ENCODE data around the gene SNRPA1. TPM values are rescaled to one million over a fixed set of nuclear protein-coding genes. Genes with fewer than 3 reads are reported as not detected.

Gene SNRPA1
- total RNA-seq, 4 donors from 2014 or later, result 19.6 to 59.1 (median 26.2) TPM

- peak overlapping the region; percentile 90 to 98 (median 94) for H3K27ac ChIP-seq
- peaks cover 4 to 69% of the 10 kb centered on the region in 2 donors for H3K36me3 ChIP-seq
- peak in 1 of 2 donors; percentile 3 for ATAC-seq
- intact Hi-C loops (cut with DNase I; ENCODE audit: low total_unique reads), result loop anchor here (1.0 to 5.0 kb wide), 4 partner anchors 17 to 676 kb away; partner anchors contain the start of genes ASB7, LINS1, SNRPA1 and TM2D3
- H3K27me3 ChIP-seq, result no peaks in the 10 kb centered on the region
- in situ Hi-C loops (cut with MboI; ENCODE audit: low sequenced_read_pairs in 4 of 4), result no loop called here
- peaks cover 26 to 40% of the 10 kb centered on the region in 2 donors for H3K4me1 ChIP-seq
- peak overlapping the region; percentile 77 to 88 (median 83) for H3K4me3 ChIP-seq
- DNase-seq, result peak in 1 of 2 donors; percentile 37
- no peaks in the 10 kb centered on the region for H3K9me3 ChIP-seq
- TF ChIP-seq POLR2A (IDR thresholded peaks at IDR 0.05), result no peak
- TF ChIP-seq, protein P1, sequence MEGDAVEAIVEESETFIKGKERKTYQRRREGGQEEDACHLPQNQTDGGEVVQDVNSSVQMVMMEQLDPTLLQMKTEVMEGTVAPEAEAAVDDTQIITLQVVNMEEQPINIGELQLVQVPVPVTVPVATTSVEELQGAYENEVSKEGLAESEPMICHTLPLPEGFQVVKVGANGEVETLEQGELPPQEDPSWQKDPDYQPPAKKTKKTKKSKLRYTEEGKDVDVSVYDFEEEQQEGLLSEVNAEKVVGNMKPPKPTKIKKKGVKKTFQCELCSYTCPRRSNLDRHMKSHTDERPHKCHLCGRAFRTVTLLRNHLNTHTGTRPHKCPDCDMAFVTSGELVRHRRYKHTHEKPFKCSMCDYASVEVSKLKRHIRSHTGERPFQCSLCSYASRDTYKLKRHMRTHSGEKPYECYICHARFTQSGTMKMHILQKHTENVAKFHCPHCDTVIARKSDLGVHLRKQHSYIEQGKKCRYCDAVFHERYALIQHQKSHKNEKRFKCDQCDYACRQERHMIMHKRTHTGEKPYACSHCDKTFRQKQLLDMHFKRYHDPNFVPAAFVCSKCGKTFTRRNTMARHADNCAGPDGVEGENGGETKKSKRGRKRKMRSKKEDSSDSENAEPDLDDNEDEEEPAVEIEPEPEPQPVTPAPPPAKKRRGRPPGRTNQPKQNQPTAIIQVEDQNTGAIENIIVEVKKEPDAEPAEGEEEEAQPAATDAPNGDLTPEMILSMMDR (IDR thresholded peaks at IDR 0.05 in 4 of 5, conservative IDR thresholded peaks at IDR 0.05 in 1 of 5), result no peak
Observed at GRCh38 chr15:101277943-101278564, 17.0 kb downstream of the SNRPA1 start.

DNA sequence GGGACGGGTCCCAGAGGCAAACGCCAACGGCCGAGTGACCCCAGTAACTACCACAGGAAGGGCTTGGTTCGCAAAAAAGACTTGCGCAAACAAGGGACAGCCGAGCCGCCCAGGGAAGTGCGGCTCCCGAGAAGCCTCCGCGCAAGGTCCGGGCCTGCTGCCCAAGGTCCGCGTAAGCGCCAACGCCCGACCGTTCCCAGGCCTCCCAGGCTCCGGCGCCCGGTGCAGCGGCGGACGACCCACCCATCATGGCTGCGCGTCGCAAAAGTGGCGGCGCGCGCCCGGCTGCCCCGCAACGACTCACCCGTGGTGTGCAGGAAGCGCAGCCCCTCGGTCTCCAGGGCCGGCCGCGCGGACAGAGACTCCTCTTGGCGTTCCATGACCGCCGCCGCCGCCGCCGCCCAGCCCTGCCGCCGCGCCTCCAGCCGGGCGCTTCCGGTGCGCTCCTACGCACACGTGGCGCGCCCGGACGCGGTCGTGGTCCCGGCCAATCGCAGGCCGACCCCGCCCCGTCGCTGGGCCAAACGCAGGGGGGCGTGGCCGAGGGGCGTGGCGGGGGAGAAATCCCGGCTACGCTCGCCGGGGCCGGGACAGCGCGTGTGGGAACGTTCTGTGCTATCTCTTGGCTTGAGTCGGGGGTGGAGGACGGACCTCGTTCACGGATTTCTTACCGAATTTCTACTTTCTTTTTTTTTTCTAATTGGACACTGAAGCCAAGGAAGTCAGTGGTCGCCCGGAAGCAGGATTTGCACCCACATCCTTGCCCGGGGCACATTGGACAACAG is 17.8 kb downstream of the SNRPA1 start, which contains the start of gene SELENOS:
SELENOS (minus strand) TSS at position 448 of the 785 bp plus-strand sequence; CDS start at position 380, 68 bp downstream.
- ATAC-seq (peak; percentile 83 to 85), DNase-seq (peak; percentile 88 to 89)
- Histone ChIP-seq H3K36me3 (peaks cover 4 to 69% of the 10 kb centered on the region in 2 donors), H3K27ac (peak within 1 kb of the TSS; percentile 90 to 98 (median 94)), H3K4me3 (peak within 1 kb of the TSS; percentile 77 to 88 (median 83)), H3K9me3 (no peaks in the 10 kb centered on the region), H3K27me3 (no peaks in the 10 kb centered on the region), H3K4me1 (peaks cover 33 to 48% of the 10 kb centered on the region in 2 donors)
- TF ChIP-seq, protein P1 (IDR thresholded peaks at IDR 0.05 in 4 of 5, conservative IDR thresholded peaks at IDR 0.05 in 1 of 5), result peak in 1 of 5 experiments; percentile 11
- peak; percentile 99 to 100 for TF ChIP-seq POLR2A (IDR thresholded peaks at IDR 0.05)
- intact Hi-C loops (cut with DNase I; ENCODE audit: low total_unique reads), result loop anchor here (1.0 to 5.0 kb wide), 4 partner anchors 18 to 675 kb away; partner anchors contain the start of genes ASB7, LINS1, SNRPA1 and TM2D3
- in situ Hi-C loops (cut with MboI; ENCODE audit: low sequenced_read_pairs in 4 of 4), result no loop called here

GRCh38 chr15:101276501-101277037 is 18.5 kb downstream of the SNRPA1 start:
- no peaks in the 10 kb centered on the region for H3K9me3 ChIP-seq
- ATAC-seq (no peak), DNase-seq (no peak)
- H3K4me3 ChIP-seq, result peak overlapping the region; percentile 77 to 88 (median 83)
- intact Hi-C loops (cut with DNase I; ENCODE audit: low total_unique reads), result loop anchor here (1.0 to 5.0 kb wide), 4 partner anchors 19 to 674 kb away; partner anchors contain the start of genes ASB7, LINS1, SNRPA1 and TM2D3
- TF ChIP-seq, protein P1 (IDR thresholded peaks at IDR 0.05 in 4 of 5, conservative IDR thresholded peaks at IDR 0.05 in 1 of 5), result peak in 2 of 5 experiments; percentile 16 to 20
- TF ChIP-seq POLR2A (IDR thresholded peaks at IDR 0.05), result no peak
- peaks cover 33 to 53% of the 10 kb centered on the region in 2 donors for H3K4me1 ChIP-seq
- peaks cover 4 to 69% of the 10 kb centered on the region in 2 donors for H3K36me3 ChIP-seq
- H3K27ac ChIP-seq, result peak overlapping the region; percentile 90 to 98 (median 94)
- H3K27me3 ChIP-seq, result no peaks in the 10 kb centered on the region
- in situ Hi-C loops (cut with MboI; ENCODE audit: low sequenced_read_pairs in 4 of 4), result no loop called here

DNA sequence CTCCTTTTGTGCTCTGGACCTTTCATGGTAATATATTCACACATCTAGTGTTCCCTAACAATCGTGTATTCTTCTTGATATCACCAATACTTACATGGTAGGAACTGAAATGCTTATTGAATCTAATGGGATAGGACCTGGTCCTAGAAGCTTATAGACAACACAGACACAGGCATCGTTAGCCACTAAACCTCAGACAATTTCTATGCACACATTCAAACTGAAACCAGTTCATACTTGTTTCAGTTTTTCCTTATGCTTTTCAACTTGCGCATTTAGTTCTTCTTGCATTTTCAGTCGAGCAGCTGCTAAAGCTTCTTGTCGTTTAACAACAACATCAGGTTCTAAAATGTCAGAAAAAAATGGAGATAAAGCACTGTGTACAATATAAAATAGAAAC is 20.0 kb downstream of the SNRPA1 start:
- TF ChIP-seq POLR2A (IDR thresholded peaks at IDR 0.05), result no peak
- Histone ChIP-seq H3K9me3 (no peaks in the 10 kb centered on the region), H3K27ac (peak overlapping the region in 3 of 4 donors; percentile 18 to 98 (median 97)), H3K27me3 (no peaks in the 10 kb centered on the region), H3K4me3 (no peak overlapping the region), H3K4me1 (peaks cover 33 to 53% of the 10 kb centered on the region in 2 donors), H3K36me3 (peaks cover 2 to 66% of the 10 kb centered on the region in 2 donors)
- intact Hi-C loops (cut with DNase I; ENCODE audit: low total_unique reads) (loop anchor here (5.0 kb wide), 1 partner anchor 177 kb away; no protein-coding TSS in a partner anchor), in situ Hi-C loops (cut with MboI; ENCODE audit: low sequenced_read_pairs in 4 of 4) (no loop called here)
- ATAC-seq (no peak), DNase-seq (no peak)
